GM21447 (cell line): ENCODE results near the gene DIO1.
A peak's percentile ranks its signal among the peaks of the same experiment; 100 is the strongest.
"Not testable (repeated sequence)": the region's sequence is repeated elsewhere in the genome, so short reads cannot be mapped to it uniquely, and the experiment has no call there.

Source experiments
- ATAC-seq: cut with Tn5 transposase; IDR thresholded peaks from one replicate; pipeline ENCODE4 v1.9.1; 2021; ENCODE audit not compliant: unreplicated experiment

Gene DIO1

DNA sequence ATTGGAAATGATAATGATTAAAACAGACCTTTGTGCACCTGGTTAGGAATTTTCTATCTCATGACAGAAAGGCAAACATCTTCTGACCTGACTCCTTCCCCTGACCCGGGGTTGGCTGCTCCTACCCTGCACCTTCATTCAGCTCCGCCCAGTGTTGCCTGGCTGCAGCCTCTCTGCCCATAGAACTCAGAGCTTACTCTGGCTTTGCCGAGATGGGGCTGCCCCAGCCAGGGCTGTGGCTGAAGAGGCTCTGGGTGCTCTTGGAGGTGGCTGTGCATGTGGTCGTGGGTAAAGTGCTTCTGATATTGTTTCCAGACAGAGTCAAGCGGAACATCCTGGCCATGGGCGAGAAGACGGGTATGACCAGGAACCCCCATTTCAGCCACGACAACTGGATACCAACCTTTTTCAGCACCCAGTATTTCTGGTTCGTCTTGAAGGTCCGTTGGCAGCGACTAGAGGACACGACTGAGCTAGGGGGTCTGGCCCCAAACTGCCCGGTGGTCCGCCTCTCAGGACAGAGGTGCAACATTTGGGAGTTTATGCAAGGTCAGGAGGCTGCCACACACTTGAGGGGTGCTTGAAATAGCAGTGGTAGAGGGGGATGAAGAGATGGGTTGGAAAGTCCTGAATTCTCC, at the start of gene DIO1:
DIO1 (plus strand) TSS at position 189 of the 638 bp plus-strand sequence; CDS start at position 213, 24 bp downstream.
- no peak for ATAC-seq

DNA sequence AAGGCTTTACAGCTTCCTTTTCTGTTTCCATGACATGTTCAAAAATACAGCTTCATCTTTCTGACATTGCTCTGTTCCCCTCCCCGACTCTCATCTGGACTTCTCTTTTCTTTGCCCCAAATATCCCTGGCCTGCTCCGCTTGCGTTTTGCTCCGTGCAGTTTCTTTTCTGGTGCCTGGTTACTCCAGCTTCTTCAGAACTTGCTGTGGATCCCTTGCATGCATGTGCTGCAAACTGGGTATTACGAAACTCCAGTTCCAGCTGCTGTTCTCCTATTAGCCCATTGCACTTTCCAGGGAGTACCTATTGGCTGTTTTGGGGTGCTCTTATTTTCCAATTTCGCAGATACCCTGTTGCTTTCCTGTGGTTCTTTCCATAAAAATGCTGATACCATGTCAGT, 46.0 kb upstream of the DIO1 start:
- ATAC-seq = no peak

DNA sequence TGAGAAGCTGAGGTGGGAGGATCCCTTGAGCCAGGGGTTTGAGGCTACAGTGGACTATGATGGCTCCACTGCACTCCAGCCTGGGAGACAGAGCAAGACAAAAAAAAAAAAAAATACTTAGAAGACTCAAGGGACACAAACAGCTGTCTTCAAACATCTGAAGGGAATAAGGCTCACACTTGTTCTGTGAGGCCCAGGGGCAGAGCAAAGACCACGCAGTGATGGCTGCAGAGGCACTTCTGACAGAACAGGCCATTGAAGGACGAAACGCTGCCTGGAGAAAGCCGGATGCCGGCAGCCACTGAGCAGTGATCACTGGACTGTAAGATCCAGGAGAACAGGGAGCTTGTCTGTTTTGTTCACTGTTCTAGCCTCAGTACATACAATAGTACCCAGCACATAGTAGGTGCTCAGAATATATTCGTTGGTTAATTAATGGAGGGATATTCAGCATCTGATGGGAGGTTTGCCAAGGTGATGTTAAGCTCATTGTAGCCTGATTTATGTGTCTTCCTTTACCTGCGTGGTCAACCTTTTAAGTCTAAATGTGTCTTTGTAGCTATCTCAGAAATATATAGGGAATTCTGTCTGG, 43.8 kb upstream of the DIO1 start:
- no peak for ATAC-seq

DNA sequence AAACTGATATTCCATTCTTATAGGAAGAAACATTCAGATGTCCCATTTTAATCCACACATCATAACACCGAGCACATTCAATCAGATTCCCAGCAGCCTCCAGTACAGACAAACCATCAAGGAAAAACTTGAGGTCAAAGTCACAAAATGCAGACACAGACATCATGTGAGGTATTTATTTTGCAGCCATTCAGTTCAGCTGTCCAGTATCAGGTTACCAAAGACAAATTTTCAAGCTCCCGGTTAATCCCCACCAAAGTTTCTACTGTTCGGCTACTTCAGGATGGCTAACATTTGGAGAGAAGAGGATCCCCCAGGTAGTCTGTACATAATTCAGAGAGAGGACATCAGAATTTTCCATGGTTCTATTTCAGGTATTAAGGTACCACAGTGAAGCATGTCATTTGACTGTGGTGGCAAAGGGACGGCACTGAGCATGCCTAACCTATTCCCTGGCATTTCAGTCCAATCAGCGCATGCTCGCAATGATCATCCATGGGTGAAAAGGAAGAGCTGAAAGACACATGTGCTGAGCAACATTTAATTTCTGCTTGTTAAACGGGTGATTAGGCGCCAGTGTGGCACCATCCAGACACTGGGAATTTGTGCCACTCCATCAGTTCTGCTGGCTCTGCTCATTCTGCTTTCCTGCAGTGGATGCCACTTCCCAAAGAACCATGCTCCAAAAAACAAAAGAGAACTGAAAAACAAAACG, 42.3 kb upstream of the DIO1 start:
- no peak for ATAC-seq

DNA sequence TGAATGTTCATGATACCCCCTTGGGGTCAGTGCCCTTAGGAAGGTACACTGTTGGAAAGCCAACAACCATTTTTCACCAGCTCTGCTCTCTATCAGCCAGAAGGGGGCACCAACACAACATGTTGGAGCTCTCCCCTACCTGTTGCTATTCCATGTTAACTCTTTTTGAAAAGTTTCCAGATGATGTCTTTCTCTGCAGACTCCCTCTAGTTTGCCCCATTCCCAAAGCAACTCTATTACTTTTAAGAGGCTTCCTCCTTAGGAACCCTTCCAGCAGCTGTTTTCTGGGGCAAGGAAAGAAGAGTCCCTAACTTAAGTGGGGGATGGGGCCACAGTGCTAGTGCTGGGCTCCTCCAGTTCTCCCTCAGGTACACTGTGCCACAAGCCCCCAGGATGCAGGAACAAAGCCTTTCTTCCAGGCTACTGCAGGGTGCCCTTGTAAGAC, 33.0 kb upstream of the DIO1 start:
- no peak for ATAC-seq

DNA sequence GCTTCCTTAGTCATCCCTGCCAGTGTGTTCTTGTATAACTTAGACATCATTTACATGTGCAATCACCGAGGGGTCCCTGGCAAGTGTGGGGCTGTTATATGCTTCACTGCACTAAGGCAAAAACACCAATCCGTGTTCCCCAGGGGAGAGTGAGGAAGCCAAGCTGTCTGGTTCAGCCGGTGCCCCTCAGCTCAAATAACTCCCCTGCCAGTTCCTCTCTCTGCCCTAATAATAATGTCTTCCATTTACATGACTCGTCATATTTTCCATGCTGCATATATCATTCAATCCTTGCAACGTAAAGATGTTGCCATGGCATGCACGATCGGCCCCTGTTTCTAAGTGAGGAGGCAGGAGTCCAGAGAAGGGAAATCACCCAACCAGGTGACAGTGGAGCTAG, 31.5 kb upstream of the DIO1 start:
- ATAC-seq = no peak

DNA sequence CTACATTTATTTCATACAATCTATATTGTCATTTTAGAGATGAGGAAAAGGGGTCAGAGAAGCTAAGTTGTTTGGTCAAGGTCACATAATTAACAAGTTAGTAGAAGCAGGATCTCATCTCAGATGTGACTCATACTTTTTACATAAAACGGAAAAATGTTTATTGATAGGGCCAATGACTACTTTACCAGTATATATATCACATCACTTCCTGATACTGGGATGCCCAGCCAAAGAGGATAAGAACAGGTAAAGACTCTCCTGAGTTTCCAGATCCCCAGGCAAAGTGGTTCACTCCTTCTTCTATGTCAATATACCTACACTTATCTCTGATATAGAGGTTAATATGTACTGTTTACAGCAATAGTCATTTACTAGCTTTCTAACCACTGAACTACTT, 25.4 kb upstream of the DIO1 start:
- ATAC-seq = no peak

DNA sequence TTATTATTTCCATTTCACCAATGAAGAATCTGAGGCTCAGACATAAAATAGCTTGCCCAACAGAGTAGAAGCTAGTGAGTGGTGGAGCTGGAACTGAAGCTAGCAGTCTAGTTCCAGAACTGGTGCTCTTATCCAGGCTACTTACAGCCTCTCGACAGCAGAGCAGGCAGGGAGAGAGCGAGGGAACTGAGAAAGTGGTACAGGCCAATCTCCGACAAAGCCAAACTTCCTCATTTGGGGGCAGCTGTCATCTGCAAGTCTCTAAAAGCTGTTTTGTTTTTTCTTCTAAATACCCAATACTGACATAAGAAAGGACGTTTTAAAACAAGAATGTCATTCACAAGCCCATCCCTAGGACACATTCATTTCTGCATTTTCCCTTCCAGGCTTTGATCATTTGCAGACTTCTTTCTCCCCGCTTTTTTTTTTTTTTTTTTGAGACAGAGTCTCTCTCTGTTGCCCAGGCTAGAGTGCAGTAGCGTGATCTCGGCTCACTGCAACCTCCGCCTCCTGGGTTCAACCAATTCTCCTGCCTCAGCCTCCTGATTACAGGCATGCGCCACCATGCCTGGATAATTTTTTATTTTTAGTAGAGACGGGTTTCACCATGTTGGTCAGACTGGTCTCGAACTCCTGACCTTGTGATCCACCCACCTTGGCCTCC, 24.4 kb upstream of the DIO1 start:
- ATAC-seq = no peak

DNA sequence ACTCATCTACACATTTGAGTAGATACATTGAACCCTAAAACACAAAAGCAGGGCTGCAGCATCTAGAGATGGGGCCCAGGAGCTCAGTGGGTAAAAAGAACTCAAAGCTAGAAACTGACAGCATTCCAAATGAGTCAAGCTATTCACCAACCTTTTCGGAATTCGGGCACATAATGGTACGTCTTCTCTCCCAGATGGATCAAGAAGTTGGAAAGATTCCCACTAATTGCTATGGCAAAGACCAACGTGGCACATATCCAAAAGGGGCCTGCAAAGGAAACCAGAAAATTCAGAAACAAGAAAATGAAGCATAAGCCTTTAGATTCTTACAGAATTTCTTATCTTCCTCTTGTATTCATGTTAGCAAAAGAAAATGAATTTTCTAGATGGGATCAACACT, 22.8 kb upstream of the DIO1 start:
- ATAC-seq = no peak

DNA sequence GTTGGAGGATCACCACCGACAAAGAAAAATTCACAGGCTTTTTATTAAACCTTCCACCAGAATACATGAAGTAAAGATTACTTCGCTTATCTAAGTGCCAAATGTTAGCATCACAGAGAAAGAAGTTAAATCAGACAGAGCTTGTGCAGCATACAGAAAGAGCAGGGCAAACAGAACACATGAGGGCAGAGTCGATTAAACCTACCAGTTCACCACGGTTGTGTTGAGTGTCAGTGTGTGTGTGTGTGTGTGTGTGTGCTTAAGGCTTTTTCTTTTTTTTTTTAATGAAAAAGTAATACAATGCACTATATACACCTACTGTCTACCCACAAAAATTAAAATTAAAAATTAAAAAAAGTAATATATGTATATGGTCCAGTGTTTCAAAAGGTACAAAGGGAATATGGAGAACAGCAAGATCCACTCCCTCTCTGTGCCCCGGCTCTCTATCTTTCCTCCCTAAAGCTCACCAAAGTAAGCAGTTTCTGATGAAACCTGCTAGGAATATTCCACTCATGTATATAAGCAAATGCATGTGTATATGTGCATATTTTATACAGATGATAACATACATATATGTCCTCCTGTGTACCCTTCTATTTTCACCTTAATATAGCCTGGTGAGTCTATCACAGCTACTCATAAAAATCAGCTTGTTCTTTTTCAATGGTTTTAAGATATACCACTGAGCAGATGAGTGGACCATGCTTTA, 22.1 kb upstream of the DIO1 start:
- no peak for ATAC-seq

DNA sequence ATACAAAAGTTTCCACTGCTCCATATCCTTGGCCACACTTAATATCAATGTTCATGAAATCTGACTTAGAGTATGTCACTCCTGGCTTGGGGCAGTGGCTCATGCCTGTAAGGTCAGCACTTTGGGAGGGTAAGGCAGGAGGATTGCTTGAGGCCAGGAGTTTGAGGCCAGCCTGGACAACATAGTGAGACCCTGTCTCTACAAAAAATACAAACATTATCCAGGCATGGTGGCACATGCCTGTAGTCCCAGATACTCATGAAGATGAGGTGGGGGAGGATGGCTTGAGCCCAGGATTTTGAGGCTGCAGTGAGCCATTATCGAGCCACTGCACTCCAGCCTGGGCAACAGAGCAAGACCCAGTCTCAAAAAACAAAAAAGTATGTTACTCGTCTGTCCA, 18.8 kb upstream of the DIO1 start:
- ATAC-seq = not testable (repeated sequence)

DNA sequence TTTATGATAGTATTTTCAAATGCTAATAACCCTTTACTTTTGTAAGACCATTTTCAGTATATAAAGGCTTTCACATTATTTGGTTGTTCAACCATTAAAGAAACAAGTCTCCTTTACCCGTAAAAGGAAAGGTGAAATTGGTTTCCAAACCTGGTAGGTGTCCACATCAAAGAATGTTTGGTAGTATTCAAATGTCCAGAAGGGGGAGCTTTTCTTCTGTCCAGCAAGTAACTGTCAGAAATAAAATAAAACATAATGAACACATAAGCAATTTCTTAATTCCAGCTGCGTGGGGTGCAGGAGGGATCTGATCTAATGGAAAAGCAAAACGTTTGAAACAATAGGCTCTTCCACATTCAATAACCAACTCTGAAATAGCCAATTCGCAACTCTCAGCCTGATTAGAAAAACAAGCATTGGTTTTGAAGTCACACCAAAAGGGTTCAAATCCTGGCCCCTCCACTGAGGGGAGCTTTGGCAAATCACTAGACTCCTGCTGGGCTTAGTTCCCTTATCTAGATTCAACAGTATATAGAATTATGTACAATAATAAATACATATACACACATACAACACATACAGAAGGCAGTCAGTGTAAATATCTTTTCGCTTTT, 15.4 kb upstream of the DIO1 start:
- ATAC-seq = no peak

DNA sequence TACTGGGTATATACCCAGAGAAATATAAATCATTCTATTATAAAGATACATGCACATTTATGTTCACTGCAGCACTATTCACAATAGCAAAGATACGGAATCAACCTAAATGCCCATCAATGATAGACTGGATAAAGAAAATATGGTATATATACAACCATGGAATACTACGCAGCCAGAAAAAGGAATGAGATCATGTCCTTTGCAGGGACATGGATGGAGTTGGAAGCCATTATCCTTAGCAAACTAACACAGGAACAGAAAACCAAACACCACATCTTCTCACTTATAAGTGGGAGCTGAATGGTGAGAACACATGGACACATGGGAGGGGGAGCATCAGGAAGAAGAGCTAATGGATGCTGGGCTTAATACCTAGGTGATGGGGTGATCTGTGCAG, 12.1 kb upstream of the DIO1 start:
- not testable (repeated sequence) for ATAC-seq

DNA sequence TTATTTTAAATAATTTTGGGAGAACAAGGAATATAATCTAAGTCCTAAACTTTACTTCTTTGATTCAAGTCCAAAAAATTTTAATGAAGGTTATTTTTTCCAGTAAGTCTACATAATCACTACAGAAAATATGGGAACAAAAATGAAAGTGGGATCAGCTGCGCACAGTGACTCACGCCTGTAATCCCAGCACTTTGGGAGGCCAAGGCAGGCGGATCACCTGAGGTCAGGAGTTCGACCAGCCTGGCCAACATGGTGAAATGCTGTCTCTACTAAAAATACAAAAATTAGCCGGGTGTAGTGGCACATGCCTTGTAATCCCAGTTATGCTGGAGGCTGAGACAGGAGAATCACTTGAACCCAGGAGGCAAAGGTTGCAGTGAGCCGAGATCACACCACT, 10.4 kb upstream of the DIO1 start:
- ATAC-seq = not testable (repeated sequence)

DNA sequence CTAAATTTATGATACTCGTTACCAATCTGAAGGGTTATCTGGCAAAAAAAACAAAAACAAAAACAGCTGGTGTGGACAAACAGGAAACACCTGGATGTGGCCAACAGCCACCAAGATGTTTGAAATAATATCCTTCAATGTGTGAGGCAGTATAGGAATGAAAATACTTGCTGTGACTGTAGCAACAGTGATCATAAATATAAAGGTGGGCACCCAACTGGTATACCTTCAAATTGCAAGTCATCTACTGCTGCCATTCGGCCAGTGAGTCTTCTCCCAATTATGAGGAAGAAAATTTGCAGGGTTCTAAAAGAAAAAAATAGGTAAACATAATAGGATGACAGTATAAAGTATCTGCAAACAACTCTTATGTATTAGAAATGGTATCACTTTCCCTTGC, 5.3 kb upstream of the DIO1 start:
- ATAC-seq = no peak

DNA sequence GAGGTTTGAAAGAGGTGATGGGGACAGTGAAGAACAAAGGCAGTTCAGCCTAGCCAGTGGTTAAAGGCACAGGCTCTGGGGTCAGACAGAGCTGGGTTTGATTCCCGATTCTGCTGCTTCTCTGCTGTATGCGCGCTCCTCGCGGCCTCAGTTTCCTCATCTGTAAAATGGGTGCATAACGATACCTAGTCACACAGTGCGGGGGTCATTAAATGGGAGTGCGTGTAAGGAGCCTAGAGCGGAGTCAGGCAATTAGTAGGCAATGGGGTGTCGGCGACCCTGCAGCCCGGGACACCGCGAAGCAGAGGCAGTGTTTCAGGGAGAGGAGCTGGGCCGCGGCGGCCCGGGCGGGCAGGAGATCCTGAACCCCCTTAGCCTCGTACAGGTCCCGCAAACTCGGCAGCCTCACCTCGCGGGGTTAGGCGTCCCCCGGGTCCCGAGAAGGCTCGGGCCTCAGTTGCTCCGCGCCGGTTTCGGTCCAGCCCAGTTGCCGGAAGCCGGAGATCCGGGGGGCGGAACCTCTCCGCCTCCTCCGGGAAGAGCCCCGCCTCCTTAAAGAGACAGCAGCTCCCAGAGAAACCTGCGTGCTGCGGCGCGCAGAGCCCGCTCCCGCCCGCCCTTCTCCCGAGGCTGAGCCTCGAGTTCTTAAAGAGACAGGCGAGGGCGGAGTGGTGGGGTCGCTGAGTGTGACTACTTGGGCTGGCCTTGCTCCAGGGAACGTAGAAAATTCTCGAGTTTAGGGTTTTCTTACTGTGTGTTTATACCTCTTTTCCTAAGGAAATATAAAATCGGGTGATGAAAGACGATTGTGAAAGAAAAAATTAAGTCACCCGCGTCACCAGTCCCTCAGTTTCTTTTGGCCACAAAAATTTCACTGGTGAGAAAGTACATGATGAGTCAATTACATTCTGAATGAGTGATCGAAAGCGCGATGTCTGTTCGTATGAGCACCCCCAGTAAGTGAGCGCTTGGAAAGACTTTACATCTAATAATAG, 4.4 kb upstream of the DIO1 start, which contains the start of gene YIPF1:
YIPF1 (minus strand) TSS at position 494 of the 995 bp plus-strand sequence. CDS start 860 bp downstream, outside the sequence.
- ATAC-seq = peak; percentile 85

DNA sequence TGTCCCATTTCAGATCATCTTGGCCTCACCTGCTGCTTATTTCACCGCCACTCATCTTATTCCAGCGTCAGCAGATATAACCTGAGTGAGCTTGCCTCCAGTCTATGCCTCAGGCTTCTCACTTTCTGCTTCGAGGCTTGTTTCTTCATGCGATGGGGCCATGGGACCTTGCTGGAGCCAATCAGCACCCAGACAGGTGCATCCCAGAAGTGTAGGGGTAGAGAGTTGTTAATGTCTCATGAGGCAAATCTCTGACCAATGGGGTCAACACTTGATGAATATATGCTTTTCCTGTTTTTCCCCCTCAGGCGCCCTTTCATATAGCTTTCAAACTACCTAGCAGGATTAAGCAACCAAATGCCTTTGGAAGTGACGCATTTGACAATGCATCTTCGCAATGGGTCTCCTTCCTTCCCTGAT, 3.5 kb upstream of the DIO1 start:
- no peak for ATAC-seq

DNA sequence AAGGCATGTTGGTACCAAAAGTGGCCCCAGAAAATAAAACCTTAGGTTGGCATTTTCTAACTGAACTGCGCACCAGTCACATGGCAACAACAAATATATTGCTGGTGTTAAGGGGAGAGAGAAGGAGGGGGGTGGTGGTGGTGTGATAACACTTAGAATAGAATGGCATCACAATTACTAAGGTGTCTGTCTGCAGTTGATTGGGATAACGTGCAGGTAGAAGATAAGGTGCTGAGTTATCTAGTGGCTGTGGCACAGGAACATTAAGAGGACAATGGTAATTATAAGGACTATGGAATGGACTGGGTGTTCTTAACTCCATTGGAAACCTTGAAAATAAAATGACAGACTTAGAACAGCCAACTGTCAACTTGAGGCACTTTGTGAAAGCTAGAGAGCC, 3.0 kb upstream of the DIO1 start:
- ATAC-seq = no peak

DNA sequence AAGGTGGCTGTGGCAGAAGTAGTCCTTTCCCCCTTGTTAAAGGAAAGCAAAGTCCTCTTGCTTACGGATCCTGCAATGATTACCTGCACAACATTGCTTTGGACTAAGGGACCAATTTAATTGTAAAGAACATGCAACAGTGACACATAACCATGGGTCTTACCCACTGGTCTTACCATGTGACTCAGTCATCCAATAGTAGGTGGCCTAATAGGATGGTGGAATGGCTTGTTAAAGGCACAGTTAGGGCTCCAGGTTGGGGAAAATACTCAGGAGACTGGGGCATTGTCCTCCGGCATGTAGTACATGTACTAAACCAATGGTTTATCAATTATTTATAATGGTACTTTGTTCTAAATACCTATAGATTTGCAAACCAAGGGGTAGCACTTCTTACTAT, 2.3 kb upstream of the DIO1 start:
- no peak for ATAC-seq
